GM18873 (cell line): ENCODE data around the gene SAMD1.

ENCODE experiments used
- ATAC-seq: cut with Tn5 transposase; IDR thresholded peaks from one replicate; pipeline ENCODE4 v1.9.1; 2021; ENCODE audit warnings: mild to moderate bottlenecking, moderate library complexity, moderate number of reproducible peaks; ENCODE audit not compliant: unreplicated experiment, low FRiP score

The SAMD1 gene

DNA sequence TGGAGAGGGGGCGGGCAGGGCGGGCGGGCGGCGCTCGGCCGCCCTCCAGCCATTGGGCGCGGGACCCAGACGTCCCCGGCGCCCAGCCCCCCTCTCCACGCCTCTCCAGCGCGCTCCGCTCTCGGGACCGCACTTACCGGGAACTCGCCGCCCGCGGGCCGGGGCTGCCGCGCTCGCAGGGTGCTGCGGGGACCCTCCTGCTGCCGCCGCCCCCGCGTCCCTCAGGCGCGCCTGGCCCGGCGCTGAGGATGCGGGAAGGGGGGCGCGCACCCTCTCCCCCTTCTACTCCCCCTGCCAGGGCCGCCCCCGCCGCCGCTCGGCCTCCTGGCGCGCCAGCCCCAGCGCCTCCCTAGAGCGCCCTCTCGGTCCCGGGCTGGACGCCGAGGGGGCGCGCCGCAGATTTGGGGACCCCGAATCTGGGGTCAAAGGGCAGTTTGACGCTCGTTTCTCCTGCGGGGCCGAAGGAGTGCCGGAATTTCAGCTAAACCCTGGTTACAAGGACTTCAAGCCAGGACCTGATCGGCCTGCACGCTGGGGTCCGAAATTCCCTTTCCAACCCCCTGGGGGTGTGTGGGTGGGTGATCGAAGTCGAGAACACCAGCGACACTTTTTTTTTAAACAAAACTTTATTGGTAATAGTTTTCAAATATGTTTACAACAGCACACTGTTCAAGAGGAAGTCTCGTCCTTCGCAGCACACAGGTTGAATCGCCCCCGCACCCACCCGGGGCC is 696 bp upstream of the SAMD1 start:
- no peak for ATAC-seq

GRCh38 chr19:14089662-14090508 is 666 bp downstream of the SAMD1 start:
- no peak for ATAC-seq

- ATAC-seq: no peak
Observed at GRCh38 chr19:14089412-14089661, 1.2 kb downstream of the SAMD1 start.

- ATAC-seq: no peak
Observed at GRCh38 chr19:14088634-14089411, 1.7 kb downstream of the SAMD1 start.

DNA sequence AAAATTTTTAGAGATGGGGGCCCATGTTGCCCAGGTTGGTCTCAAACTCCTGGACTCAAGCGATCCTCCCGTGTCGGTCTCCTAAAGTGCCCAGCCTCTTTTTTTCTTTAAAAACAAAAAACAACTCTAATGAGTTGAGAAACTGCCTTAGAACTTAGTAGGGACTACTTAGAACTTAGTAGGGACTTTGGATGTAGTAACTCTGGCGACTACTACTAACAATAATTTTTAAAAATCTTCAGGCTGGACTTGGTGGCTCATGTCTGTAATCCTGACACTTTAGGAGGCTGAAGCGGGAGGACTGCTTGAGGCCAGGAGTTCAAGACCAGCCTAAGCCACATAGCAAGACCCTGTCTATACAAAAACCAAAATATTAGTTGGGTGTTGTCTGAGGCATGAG is 4.5 kb downstream of the SAMD1 start:
- ATAC-seq: no peak

- ATAC-seq: no peak
Observed at GRCh38 chr19:14085309-14085995, 5.1 kb downstream of the SAMD1 start, which contains the start of gene C19orf67. C19orf67 (minus strand) TSS chr19:14085783; CDS start chr19:14085627, 156 bp downstream.

GRCh38 chr19:14082675-14082960 is 7.9 kb downstream of the SAMD1 start:
- no peak for ATAC-seq

DNA sequence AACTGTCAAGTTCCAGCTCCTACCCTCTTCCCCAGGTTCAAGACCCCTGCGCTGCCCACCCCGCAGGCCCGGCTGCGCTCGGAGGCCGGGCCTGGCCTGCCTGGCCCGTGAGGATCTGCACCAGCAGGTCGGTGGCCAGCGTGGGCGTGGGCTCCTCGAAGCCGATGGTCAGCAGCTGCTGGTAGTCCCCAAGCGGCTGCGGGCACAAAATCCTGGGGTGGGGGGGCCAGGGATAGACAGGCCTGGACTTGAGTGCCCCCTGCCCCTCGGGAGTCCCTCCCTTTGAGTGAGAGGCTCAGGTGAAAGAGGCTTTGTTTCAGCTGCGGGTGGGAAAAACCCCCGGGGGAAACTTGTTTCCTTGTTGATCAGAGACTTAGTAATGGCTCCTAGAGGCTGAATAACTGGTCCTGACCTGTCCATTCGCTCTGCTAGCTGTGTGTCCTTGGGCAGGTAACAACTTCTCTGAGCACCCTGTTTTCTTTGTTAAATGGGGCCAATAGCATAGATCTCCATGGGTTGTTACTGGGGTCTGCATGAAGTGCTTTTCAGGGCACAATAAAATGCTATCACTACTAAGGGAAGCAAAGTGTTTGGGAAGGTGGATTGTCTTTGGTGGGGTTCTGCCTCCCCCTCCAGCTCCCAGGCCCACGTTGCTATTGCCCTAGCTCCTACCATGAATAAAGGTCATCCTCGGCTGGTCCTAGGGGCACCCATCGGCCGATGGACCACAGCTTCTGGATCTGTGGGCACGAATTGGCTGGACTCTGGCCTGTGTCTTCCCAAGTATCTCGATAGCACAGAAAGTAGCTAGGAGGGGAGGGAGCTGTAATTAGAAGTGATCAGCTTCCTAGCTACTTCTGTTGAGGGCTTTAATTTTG is 8.5 kb downstream of the SAMD1 start:
- ATAC-seq: no peak

GRCh38 chr19:14080887-14081796 is 9.4 kb downstream of the SAMD1 start:
- ATAC-seq: peak; percentile 89

DNA sequence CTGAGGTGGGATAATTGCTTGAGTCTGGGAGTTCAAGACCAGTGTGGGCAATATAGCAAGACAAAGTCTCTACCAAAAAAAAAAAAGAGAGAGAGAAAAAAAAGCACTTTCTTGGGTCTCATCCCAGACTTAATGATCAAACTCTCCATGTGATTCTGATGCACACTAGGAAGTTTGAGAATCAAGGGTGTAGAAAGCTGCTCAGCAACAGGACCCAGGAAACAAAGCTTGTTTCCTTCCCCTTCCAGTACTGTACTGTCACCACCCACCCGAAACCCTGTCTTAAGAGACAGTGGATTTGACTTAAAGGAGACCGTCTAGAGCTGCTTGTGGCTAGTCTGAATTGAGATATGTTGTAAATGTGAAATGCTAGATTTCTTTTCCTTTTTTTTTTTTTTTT is 12.1 kb downstream of the SAMD1 start:
- no peak for ATAC-seq

- ATAC-seq: no peak
Observed at GRCh38 chr19:14073925-14074838, 16.4 kb downstream of the SAMD1 start.

DNA sequence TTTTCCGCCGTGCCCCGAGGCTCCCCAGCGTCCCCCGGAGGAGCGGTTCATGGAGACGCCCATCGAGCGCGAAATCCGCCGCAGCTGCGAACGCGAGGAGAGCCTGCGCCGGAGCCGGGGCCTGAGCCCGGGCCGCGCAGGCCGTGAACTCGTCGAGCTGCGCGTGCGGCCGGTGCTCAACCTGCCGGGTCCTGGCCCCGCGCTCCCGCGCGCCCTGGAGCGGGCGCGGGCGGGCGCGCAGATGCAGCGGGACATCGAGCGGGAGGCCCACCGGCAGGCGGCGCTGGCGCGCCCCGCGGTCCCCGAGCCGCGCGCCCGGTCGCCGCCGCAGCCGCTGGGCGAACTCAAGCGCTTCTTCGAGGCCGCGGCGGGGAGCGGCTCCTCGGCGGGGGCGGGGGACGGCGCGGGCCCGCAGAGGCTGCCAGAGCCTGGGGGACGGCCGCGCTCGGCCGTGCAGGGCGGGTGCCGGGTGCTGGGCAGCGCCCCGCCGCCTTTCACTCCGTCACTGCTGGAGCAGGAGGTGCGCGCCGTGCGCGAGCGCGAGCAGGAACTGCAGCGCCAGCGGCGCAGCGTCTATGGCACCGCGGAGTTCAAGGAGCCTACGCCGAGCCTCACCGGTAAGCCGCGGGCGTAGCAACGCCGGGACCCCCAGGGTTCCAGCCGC is 17.2 kb downstream of the SAMD1 start:
- ATAC-seq: no peak

GRCh38 chr19:14072535-14073260 is 17.9 kb downstream of the SAMD1 start, which contains the start of gene MISP3:
MISP3 (plus strand) TSS chr19:14072786; CDS start chr19:14073310, 524 bp downstream.
- ATAC-seq: no peak

GRCh38 chr19:14070268-14071050 is 20.1 kb downstream of the SAMD1 start:
- no peak for ATAC-seq

DNA sequence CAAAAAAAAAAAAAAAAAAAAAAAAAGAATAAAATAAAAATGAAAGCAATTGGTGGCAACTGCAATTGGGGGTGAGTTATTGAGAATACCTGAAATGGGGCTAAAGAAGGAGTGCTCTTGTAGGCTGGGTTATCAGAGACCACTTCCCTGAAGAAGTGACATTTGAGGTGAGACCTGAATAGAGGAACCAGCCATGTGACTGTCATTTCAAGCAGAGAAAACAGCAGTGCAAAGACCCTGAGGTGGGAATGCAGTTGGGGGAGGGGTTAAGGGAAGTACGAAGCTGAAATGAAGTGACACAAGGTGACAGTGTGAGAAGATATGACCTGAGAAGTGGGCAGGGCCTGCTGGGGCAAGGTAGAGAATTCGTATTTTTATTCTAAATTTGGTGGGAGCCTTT is 24.4 kb downstream of the SAMD1 start:
- ATAC-seq: no peak

- no peak for ATAC-seq
Observed at GRCh38 chr19:14063105-14063504, 27.4 kb downstream of the SAMD1 start.
